Measurements from ENCODE around the gene NPY5R. TPM values are rescaled to one million over a fixed set of nuclear protein-coding genes. Genes with fewer than 3 reads are reported as not detected.

Gene NPY5R
- total and polyA plus RNA-seq, 2 of the 13 experiments (the other 11 are each of a cell fraction or from before 2014, with no cell fraction given): not detected

- TF ChIP-seq ZNF136 (CRISPR knock-in tag; IDR thresholded peaks at IDR 0.05; ENCODE audit: low read depth) (no peak), ZNF318 (CRISPR knock-in tag; IDR thresholded peaks at IDR 0.05) (no peak), TBX3 (IDR thresholded peaks at IDR 0.05; ENCODE audit: borderline replicate concordance) (no peak), ZNF335 (CRISPR knock-in tag; IDR thresholded peaks at IDR 0.05) (no peak)
These were observed 48.6 kb downstream of the NPY5R start (continued) for GRCh38 chr4:163392328-163392727.

- intact Hi-C loops (cut with micrococcal nuclease; ENCODE audit: unreplicated experiment) (no loop called here), in situ Hi-C loops (cut with HindIII; ENCODE audit: extremely low pct_ligation_motif_present, low pct_unique_long_range_greater_than_20kb) (no loop called here)
- CTCF ChIA-PET (ENCODE audit: low intra/inter-chr PET ratio, low total read pairs): no interaction called here
- H3K79me2 ChIP-seq (ENCODE audit: insufficient read depth, low read length): no peaks in the 10 kb centered on the region
- no peaks in the 10 kb centered on the region for H3K4me1 ChIP-seq (ENCODE audit: insufficient read depth, low read length)
- POLR2A ChIA-PET: no interaction called here
- H3K4me3 ChIP-seq (replicated peaks in 1 of 3; ENCODE audit: insufficient read depth in 1 of 3, low read depth in 2 of 3, low read length in 3 of 3): no peak overlapping the region
- H3K27me3 ChIP-seq (ENCODE audit: control insufficient read depth in 1 of 2, insufficient read depth in 2 of 2, low read length in 2 of 2): no peaks in the 10 kb centered on the region
- no peak overlapping the region for H3K9ac ChIP-seq (ENCODE audit: insufficient read depth, low read depth, low read length)
- 31% methylated on average over 6 of the region's 6 CpGs for WGBS (ENCODE audit: low lambda C conversion rate)
- no peak for DNase-seq (ENCODE audit: low spot score)
- no peak for ATAC-seq
- no peak overlapping the region for H3K27ac ChIP-seq (ENCODE audit: extremely low read length, insufficient read depth, low read length)
- no peaks in the 10 kb centered on the region for H3K9me3 ChIP-seq (ENCODE audit: low read length)
- no peaks in the 10 kb centered on the region for H3K36me3 ChIP-seq (replicated peaks in 1 of 2; ENCODE audit: control insufficient read depth in 1 of 2, insufficient read depth in 2 of 2, low read length in 2 of 2)
- H2AFZ ChIP-seq (ENCODE audit: low read length): no peak overlapping the region
- no peak overlapping the region for H3K4me2 ChIP-seq (ENCODE audit: low read depth, low read length)
- FAIRE-seq: no peak
- no TSS peak for BruUV-seq (replicated peaks)
- H4K20me1 ChIP-seq (ENCODE audit: insufficient read depth, low read length): no peaks in the 10 kb centered on the region
- TF ChIP-seq HMG20B (CRISPR knock-in tag; conservative IDR thresholded peaks at IDR 0.05) (no peak), ZNF251 (CRISPR knock-in tag; IDR thresholded peaks at IDR 0.05) (no peak), SNAPC2 (CRISPR knock-in tag; IDR thresholded peaks at IDR 0.05) (no peak), YY1 (IDR thresholded peaks at IDR 0.05; ENCODE audit: insufficient read depth, insufficient replicate concordance, low read depth, low read length) (no peak), ZNF781 (CRISPR knock-in tag; IDR thresholded peaks at IDR 0.05; ENCODE audit: borderline replicate concordance, not compliant biosample characterization) (no peak), NFKBIZ (CRISPR knock-in tag; IDR thresholded peaks at IDR 0.05) (no peak), SMAD3 (CRISPR knock-in tag; IDR thresholded peaks at IDR 0.05) (no peak), DPF2 (CRISPR knock-in tag; IDR thresholded peaks at IDR 0.05; ENCODE audit: borderline replicate concordance, low read depth) (no peak), AKAP8 (CRISPR knock-in tag; IDR thresholded peaks at IDR 0.05) (no peak), CREM (IDR thresholded peaks at IDR 0.05) (no peak), CREM (CRISPR knock-in tag; IDR thresholded peaks at IDR 0.05) (no peak), DMAP1 (CRISPR knock-in tag; IDR thresholded peaks at IDR 0.05) (no peak)
- TF ChIP-seq, protein P1, sequence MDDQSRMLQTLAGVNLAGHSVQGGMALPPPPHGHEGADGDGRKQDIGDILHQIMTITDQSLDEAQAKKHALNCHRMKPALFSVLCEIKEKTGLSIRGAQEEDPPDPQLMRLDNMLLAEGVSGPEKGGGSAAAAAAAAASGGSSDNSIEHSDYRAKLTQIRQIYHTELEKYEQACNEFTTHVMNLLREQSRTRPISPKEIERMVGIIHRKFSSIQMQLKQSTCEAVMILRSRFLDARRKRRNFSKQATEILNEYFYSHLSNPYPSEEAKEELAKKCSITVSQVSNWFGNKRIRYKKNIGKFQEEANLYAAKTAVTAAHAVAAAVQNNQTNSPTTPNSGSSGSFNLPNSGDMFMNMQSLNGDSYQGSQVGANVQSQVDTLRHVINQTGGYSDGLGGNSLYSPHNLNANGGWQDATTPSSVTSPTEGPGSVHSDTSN (CRISPR knock-in tag; IDR thresholded peaks at IDR 0.05; ENCODE audit: borderline replicate concordance): no peak
These were observed 49.8 kb downstream of the NPY5R start for GRCh38 chr4:163393471-163393870.
